DMS114 treated with DMSO at 0.1 percent for 48 hours (cell line): ENCODE measurements around the gene OOEP.

Source experiments
- DNase-seq: peaks from one replicate; lab custom pipeline; 2025; ENCODE audit not compliant: unreplicated experiment; lab: John Stamatoyannopoulos, UW

The OOEP gene

DNA sequence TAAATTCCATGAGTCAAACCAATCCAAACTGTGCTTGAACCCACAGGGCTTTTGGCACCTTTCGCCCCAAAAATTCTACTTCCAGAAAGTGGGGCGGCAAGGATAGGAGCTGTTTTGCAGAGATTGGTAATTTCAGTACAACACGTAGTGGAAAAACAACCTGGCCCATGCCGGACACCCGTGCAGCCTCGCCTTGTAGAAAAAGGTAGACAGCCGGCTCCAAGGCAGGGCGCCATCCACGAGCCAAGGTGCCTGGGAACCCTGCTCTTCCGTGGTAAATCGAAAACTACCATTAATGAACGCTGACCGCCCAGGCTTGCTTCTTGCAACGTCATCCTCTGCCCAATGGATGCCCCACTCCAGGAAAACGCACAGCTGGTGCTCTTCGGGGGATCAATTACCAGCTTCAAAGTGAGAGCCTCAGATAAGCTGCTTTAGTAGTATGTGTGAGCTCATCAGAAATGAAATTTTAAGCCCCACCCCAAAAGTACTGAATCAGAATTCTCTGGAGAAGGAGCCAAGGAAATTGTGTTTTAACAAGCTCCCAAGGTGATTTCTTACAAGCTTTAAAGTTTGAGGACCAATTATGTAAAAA, 1.8 kb downstream of the OOEP start:
- DNase-seq, result no peak

DNA sequence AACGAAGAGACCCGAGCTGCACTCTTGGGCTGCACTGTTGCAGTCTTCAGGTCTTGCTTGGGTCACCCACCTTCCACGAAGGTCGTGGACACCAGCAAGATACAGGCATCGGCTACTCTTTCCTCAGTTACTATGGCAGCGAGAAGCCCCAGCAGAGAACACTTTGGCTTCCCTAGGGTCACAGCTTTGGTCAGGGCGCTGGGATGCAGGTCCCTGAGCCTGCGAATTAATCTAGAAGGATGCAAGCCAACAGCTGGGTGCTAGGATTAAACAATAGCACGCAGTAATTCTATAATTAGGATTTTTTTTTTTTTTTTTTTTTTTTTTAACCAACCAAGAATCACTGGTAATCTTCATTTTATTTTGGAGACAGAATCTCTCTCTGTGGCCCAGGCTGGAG, 5.1 kb downstream of the OOEP start:
- no peak for DNase-seq

DNA sequence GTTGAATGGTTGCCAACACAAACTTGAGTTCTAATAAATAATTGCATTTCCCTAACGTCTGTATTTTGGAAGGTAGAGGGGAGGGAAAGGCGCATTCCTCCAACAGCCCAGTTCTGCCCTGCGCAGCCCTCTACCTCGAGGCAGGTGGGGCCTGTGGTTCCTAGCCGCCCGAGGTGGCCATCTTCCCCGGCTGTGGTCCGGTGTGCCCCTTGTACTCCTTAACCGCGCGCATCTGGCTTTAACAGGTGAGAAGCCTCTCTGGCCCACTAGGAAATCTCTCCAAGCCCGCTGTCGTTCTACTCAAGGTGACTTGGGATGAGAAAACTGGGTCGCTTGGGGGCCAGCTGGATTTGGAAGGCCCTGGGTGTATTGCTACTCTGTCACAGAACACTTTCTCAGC, 5.6 kb downstream of the OOEP start:
- DNase-seq, result no peak

DNA sequence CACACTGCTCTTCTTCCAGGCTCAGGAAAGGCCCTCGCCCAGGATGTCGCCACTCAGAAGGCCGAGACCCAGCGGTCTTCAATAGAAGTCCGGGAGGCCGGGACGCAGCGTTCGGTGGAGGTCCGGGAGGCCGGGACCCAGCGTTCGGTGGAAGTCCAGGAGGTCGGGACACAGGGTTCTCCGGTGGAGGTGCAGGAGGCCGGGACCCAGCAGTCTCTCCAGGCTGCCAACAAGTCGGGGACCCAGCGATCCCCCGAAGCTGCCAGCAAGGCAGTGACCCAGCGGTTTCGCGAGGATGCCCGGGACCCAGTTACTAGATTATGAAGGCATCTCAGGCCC, 6.2 kb downstream of the OOEP start:
- no peak for DNase-seq

DNA sequence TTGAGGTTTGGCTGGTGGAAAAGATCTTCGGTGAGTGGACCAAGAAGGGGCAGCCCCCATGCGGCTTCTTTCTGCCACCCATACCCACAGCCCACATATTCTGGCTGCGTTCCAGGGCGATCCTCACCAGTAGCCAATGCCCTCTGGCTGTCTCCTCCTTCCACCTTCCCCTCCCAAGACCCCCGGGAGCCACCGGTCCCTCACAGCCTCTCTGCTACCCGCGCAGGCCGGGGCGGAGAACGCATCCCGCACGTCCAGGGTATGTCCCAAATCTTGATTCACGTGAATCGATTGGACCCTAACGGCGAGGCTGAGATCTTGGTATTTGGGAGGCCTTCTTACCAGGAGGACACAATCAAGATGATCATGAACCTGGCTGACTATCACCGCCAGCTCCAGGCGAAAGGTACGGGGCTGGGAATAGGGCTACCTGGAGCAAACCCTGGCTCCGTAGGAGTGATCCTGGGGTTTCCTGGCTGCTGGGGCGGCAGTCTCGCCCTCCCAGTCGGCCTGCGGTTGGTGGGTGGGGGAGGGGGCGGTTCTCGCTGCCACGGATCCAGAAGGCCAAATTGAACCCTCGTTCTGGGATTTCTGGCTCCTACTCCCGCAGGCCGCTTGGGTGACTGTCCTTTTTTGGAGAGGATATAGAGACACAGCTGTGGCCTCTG, 6.7 kb downstream of the OOEP start:
- no peak for DNase-seq

DNA sequence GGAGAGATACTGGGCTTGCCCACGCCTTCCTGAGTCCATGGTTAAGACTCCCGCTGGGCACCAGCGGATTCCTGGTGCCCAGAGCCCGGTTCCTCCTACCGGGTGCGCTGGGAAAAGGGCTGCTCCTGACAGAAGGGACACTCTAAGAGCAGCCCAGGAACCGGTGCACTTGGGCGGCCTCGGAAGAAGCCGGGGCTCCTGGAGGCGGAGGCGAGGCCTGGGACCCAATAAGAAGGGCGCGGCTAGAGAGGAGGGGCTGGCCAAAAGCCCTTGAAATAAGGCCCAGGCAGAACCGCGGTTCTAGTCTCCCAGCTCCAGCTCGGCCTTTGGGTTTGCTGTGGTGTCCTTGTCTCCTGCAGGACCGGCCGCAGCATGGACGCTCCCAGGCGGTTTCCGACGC, 7.3 kb downstream of the OOEP start, which contains the start of gene KHDC3L:
TSS of gene KHDC3L (plus strand) at position 301 of the 400 bp plus-strand sequence. CDS start at position 373, 72 bp downstream.
- no peak for DNase-seq

DNA sequence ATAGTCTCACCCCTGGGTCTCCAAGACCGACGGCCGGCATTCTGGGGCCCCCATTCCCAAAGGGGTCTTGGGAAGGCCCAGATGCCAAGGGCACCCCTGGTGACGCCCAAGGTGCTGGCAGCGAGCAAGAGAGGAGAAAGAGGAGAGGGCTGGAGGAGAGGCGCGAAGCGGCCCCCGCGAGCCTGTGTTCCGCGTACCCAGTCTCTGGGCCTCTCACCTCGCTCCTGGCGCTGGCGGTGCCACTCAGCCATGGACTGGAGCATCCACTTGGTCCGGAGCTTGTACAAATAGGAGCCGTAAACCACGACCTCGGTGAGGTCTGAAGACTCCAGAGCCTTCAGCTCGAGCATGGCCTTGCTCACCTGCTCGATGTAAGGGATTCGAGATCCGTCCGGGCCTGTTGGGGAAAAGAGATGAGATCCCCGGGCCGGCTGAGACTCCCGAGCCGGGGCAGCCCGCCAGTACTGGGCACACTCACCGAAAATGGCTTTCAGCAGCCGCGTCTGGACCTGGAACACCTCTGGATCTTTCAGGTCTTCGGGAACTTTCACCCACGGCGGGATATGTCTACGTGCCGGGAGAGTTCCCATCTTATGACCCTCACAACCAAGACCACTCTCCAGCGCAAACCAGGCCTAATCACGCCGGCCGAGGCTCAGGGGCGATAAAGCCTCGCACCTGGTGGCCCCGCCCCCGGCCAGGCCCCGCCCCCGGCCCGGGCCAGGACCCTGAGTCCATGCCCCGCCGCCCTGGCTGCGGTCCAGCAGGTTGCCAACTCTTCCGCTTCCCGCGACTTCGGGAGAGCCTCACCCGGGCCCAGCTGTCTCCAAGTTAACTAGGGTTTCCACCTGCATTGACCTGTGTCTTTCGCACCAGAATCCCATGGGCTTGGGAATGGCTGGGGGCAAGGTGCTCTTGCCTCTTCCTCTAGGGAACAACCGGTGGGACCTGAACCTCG, 15.8 kb downstream of the OOEP start, which contains the start of gene DPPA5:
TSS of gene DPPA5 (minus strand) at position 641 of the 958 bp plus-strand sequence. CDS start at position 590, 51 bp downstream.
- DNase-seq, result no peak

DNA sequence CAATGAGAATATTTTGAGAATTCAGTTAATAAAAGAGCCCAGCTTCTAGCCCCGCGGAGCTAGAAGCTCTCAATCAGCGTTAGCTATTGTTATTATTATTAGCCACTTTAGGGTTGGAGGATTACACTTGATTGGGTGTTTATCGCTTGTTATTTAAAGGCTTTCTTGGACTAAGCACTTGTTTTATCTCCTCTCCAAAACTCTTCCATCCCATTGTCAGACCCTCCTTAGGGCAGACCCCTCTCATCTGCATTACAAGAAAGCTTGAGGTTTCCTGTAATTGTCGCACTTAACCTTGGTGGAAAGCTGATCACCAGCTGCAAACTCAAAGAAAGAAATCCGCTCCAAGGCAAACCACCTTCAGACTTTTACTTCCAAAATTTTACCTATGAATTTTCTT, 20.4 kb downstream of the OOEP start:
- DNase-seq, result no peak

DNA sequence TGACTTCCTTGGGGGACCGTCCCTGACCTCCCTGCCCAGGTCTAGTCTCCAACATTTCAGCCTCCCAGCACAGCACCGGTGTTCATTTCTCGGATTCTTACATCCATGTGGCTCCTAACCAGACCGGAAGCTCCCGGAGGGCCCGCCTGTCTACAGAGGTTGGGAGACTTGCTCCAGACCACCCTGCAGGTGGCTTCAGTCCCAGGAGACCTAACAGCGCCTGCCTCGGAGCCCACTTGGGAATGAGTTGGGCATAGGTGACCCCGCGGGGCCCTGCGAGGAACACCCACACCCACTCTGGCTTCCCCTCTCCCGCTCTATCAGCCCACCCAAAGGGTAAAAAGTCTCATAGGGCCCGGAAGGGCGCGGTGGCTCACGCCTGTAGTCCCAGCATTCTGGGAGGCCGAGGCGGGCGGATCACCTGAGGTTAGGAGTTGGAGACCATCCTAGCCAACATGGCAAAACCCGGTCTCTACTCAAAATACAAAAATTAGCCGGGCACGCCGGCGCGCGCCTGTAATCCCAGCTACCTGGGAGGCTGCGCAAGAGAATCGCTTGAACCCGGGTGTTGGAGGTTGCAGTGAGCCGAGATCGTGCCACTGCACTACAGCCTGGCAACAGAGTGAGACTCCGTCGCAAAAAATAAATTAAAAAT, 21.0 kb downstream of the OOEP start:
- DNase-seq, result no peak

DNA sequence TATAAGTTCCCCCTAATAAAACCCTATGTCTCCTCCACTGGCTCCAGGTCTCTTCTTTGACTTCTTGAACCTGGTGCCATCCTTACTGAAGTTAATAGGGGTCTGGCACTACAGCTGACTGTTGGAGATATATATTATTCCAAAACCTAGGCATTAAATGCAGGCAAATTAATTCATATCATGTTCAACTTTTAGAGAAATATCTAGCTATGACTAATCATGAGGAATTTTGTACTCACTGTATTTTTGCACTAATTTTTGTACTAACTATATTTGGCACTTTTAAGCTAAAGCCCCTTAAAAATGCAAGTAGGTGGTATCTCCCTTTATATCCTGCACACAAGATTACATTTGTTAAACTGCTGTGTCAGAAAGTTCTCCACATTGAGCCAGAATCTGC, 26.5 kb downstream of the OOEP start:
- DNase-seq, result no peak

DNA sequence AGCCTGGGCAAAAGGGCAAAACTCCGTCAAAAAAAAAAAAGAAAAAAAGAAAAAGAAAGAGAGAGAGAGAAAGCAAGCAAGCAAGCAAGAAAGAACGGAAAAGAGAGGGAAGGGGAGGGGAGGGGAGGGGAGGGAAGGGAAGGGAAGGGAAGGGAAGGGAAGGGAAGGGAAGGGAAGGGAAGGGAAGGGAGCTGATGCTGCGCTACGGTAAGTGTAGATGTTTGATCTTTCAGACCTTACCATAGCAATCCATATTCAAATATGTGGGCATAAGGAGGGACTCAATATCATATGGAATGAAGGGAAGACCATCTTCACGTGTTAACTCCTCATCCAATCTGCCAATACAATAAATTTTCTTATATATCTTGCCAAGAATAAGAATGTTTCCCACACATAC, 27.5 kb downstream of the OOEP start:
- no peak for DNase-seq

DNA sequence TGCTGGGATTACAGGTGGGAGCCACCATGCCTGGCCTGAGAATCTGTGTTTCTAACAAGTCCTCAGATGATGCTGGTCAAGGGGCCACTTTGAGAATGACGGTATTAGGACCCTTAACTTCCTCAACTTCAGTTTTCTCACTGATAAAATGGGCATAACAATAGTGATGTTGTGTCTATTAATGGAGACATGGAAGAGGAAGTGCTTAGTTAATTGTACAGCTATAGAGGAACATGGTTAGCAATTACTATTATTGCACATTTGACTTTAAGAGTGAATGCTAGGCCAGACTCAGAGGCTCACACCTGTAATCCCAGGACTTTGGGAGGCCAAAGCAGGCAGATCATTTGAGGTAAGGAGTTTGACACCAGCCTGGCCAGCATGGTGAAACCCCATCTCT, 28.4 kb downstream of the OOEP start:
- DNase-seq, result no peak

DNA sequence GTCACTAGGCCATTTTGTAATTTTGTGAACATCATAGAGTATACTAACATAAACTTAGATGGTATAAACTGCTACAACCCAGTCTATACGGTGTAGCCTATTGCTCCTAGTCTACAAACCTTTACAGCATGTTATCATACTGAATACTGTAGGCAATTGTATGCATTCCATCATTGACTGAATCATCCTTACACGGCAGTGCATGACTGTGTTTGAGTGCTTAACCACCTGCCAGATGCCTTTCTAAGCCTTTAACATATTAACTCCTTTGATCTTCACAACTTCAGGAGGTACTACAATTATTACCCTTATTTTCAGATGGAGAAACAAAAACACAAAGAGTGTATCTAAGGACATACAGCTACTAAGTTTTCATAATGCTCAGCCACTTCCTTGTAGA, 29.6 kb downstream of the OOEP start:
- no peak for DNase-seq

DNA sequence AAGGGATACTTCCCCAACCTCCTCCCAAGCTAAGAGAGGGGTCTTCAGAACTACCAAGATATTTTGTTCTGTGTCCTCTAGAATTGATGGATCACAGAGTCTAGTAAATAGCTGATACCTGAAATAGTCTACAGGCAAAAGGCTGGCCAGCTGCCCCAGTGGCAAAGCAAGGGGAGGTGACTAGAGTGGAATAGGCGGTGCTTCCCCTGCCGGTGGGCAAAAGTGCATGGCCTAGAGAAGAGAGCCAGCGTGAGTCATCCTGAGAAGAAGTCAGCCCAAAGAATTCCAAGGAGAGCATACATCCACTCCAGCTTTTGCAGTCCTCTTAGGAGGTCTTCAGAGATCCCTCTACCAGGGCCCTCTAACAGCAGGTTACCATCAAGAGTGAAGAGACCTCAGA, 30.4 kb downstream of the OOEP start:
- no peak for DNase-seq

DNA sequence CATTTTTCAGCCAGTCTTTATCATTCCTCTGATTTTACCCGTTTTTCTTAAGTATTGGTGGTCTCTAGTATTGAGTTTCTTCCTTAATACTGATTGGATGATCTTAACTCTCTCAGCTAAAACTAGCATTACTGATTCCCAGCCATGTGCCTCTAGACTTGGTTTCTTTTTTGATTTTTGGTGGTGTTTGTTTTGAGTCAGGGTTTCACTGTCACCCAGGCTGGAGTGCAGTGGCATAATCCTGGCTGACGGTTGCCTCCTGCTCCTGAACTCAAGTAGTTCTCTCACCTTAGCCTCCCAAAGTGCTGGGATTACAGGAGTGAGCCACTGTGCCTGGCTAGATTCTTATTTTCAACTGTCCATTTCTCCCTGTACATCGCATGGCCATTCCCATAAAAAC, 40.5 kb downstream of the OOEP start:
- no peak for DNase-seq

DNA sequence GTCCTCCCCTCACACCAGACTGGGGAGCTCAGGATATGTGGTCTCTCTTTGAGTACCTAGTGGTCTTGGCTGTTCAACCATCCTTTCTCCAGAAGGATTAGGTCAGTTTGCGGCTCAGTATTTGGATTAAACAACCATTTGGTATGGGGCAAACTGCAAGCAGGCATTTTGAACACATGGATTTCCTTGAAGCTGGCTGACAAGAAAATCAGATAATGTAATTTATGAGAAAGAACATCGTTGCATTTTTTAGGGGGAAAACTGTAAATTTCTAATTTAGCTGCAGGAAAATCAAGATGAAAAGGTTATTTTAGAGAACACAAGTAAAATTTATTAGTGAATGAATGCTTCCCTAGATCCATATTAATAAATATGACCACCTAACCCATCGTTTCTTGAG, 40.9 kb downstream of the OOEP start:
- DNase-seq, result no peak

DNA sequence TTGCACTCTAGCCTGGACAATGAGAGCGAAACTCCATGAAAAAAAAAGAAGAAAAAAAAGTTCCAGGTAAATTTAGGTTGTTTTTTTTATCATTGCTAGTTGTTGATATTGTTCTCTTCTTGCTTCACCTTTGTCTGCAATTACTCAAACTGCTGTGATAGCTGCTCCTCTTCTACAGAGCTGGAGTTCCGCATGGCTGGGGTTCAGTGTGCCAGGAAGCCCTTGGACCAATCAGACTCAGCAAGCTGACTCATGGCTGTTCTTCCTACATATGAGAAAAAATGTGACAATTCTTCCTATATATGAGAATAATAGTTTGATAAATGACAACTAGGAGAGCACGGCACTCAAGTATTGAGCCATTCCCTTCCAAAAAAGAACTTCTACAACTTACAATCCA, 44.0 kb downstream of the OOEP start:
- DNase-seq, result no peak

DNA sequence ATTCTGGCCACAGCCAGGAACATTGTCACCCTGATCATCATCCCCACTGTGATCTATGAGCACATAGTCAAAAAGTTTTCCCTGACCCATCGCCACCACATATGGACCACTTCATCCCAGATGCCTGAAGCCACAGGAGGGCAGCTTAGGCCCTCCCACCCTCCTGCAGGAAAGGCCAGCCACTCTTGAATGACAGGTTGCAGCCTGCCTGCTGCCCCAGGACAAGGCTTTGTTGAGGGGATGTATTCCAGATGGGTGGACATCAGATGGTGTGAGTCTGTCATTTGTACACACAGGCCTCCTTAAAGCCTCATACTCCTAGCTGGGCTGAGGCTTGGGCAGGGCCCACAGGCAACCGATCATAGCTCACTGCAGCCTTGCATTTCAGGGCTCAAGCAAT, 46.4 kb downstream of the OOEP start:
- DNase-seq, result no peak
